SHP77 (cell line): ENCODE data around the gene PLEKHJ1.
"Not testable (repeated sequence)": the region's sequence is repeated elsewhere in the genome, so short reads cannot be mapped to it uniquely, and the experiment has no call there.

Source experiments
- DNase-seq, 2 experiments: peaks; one replicate each; lab custom pipeline; 2025; lab: John Stamatoyannopoulos, UW

The PLEKHJ1 gene

GRCh38 chr19:2219726-2220125, 16.4 kb downstream of the PLEKHJ1 start:
- DNase-seq: no peak

GRCh38 chr19:2217591-2217990, 18.5 kb downstream of the PLEKHJ1 start:
- no peak for DNase-seq

- no peak for DNase-seq
Measured at GRCh38 chr19:2216361-2217225, 19.5 kb downstream of the PLEKHJ1 start.

GRCh38 chr19:2215281-2215751, 20.8 kb downstream of the PLEKHJ1 start:
- no peak for DNase-seq

GRCh38 chr19:2214251-2214650, 21.9 kb downstream of the PLEKHJ1 start:
- DNase-seq: no peak

- DNase-seq: peak; percentile 24 to 49
Measured at GRCh38 chr19:2213799-2214198, 22.3 kb downstream of the PLEKHJ1 start.

GRCh38 chr19:2212861-2213711, 23.0 kb downstream of the PLEKHJ1 start:
- no peak for DNase-seq

GRCh38 chr19:2210987-2211740, 25.0 kb downstream of the PLEKHJ1 start:
- DNase-seq: no peak

- no peak for DNase-seq
Measured at GRCh38 chr19:2210206-2210605, 25.9 kb downstream of the PLEKHJ1 start.

GRCh38 chr19:2209408-2209807, 26.7 kb downstream of the PLEKHJ1 start:
- no peak for DNase-seq

- no peak for DNase-seq
Measured at GRCh38 chr19:2208975-2209374, 27.2 kb downstream of the PLEKHJ1 start.

GRCh38 chr19:2207991-2208860, 27.9 kb downstream of the PLEKHJ1 start:
- no peak for DNase-seq

- no peak for DNase-seq
Measured at GRCh38 chr19:2207008-2207407, 29.1 kb downstream of the PLEKHJ1 start.

GRCh38 chr19:2202366-2202765, 33.8 kb downstream of the PLEKHJ1 start:
- no peak for DNase-seq

GRCh38 chr19:2201473-2202148, 34.5 kb downstream of the PLEKHJ1 start:
- no peak for DNase-seq

- DNase-seq: not testable (repeated sequence)
Measured at GRCh38 chr19:2200624-2201294, 35.4 kb downstream of the PLEKHJ1 start.

- DNase-seq: no peak
Measured at GRCh38 chr19:2199861-2200623, 36.1 kb downstream of the PLEKHJ1 start.

- DNase-seq: no peak
Measured at GRCh38 chr19:2199215-2199614, 36.9 kb downstream of the PLEKHJ1 start.

- DNase-seq: no peak
Measured at GRCh38 chr19:2198317-2198716, 37.8 kb downstream of the PLEKHJ1 start.
